ENCODE results near the gene RPL10A. TPM values are rescaled to one million over a fixed set of nuclear protein-coding genes. Genes with fewer than 3 reads are reported as not detected.

Gene RPL10A
- total RNA-seq, 8 experiments from 2014 or later: 1,372 to 2,546 (median 2,130) TPM

GRCh38 chr6:35499372-35499771 is 31.2 kb downstream of the RPL10A start:
- ATAC-seq (replicated peaks in 6 of 8): no peak
- H3K4me3 ChIP-seq: no peak overlapping the region
- WGBS, 10 experiments: 37 to 100% (median 88%) methylated on average over 2 to 4 of the region's 4 CpGs; no CpG with 5 or more reads in 4 of the 10 experiments
- H3K27ac ChIP-seq: no peak overlapping the region
- in situ Hi-C loops (cut with MboI; ENCODE audit: low pct_unique_long_range_greater_than_20kb in 2 of 9, low sequenced_read_pairs in 9 of 9, unreplicated experiment in 9 of 9): no loop called here
- H3K4me1 ChIP-seq (replicated peaks in 1 of 2): peaks cover 11 to 29% of the 10 kb centered on the region in 2 donors

DNA sequence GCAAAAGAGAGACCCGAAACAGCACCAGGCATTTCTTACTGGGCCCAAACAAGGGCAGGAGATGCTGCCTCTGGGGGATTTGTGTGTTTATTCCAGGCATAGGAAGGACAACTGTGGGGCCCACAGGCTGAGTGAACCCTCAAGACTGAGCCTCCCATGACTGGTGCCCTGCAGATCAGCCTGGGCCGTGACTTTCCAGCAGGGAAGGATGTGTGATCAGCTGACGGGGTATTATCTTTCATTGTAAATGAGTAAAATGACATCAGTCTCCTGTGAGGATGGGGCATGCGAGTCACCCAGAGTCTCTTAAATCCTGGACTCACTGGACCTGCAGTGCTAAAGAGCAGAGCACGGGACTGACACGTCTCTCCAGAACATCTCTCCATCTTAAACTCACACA is 32.6 kb downstream of the RPL10A start:
- ATAC-seq (replicated peaks in 6 of 8): peak in 6 of 8 experiments; percentile 27 to 68 (median 60)
- in situ Hi-C loops (cut with MboI; ENCODE audit: low pct_unique_long_range_greater_than_20kb in 2 of 9, low sequenced_read_pairs in 9 of 9, unreplicated experiment in 9 of 9): no loop called here
- H3K27ac ChIP-seq: no peak overlapping the region
- no peak overlapping the region for H3K4me3 ChIP-seq
- 33 to 100% (median 70%) methylated on average over 1 to 3 of the region's 6 CpGs; no CpG with 5 or more reads in 4 of the 10 experiments for WGBS, 10 experiments
- H3K4me1 ChIP-seq (replicated peaks in 1 of 2): peaks cover 8 to 19% of the 10 kb centered on the region in 2 donors

DNA sequence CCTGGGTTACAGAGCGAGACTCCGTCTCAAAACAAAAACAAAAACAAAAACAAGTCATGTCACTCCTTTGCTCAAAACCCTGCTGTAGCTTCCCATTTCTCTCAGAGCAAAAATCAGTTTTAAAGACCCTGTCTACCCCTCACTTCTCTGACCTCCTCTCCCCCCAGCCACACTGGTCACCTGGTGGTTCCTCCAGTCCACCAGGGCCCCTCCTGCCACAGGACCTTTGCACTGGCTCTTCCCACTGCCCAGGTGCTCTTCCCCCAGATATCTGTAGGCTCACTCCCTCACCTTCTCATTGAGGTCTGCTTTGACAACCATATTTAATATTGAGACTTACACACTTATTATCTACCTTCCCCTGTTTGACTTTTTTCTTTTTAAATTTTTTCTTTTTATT is 33.6 kb downstream of the RPL10A start:
- no peak overlapping the region for H3K4me3 ChIP-seq
- H3K27ac ChIP-seq: no peak overlapping the region
- 60 to 100% (median 92%) methylated on average over 2 of the region's 2 CpGs; no CpG with 5 or more reads in 4 of the 10 experiments for WGBS, 10 experiments
- ATAC-seq (replicated peaks in 6 of 8): no peak
- in situ Hi-C loops (cut with MboI; ENCODE audit: low pct_unique_long_range_greater_than_20kb in 2 of 9, low sequenced_read_pairs in 9 of 9, unreplicated experiment in 9 of 9): no loop called here
- H3K4me1 ChIP-seq (replicated peaks in 1 of 2): peaks cover 8 to 16% of the 10 kb centered on the region in 2 donors

DNA sequence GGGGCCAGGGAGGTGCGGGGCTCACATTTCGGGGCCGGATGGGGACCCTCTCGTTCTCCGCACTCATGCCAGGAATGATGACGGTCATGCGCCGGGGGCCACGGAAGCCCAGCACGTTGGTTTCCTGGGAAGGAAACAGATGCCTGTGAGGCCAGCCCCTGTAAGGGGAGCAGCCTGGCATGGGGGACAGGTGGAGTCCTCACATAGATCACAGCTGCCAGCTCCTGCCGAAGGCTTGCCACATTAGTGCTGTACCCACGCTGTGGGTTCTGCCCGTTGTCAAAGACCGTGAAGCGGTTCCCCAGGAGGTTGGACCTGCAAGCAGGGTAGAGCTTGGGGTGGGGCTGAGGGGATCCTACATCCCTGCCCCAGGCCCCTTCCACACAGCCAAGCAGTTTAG is 35.3 kb downstream of the RPL10A start:
- in situ Hi-C loops (cut with MboI; ENCODE audit: low pct_unique_long_range_greater_than_20kb in 2 of 9, low sequenced_read_pairs in 9 of 9, unreplicated experiment in 9 of 9): no loop called here
- ATAC-seq (replicated peaks in 6 of 8): no peak
- WGBS, 10 experiments: 30 to 80% (median 60%) methylated on average over 1 to 4 of the region's 15 CpGs; no CpG with 5 or more reads in 7 of the 10 experiments

GRCh38 chr6:35505999-35506412 is 37.8 kb downstream of the RPL10A start:
- ATAC-seq (replicated peaks in 6 of 8): peak in 2 of 8 experiments; percentile 15 to 56
- H3K27ac ChIP-seq: no peak overlapping the region
- 53 to 87% (median 70%) methylated on average over 3 to 4 of the region's 21 CpGs; no CpG with 5 or more reads in 7 of the 10 experiments for WGBS, 10 experiments
- H3K4me1 ChIP-seq (replicated peaks in 1 of 2): peaks cover 5% of the 10 kb centered on the region in 2 donors
- in situ Hi-C loops (cut with MboI; ENCODE audit: low pct_unique_long_range_greater_than_20kb in 2 of 9, low sequenced_read_pairs in 9 of 9, unreplicated experiment in 9 of 9): no loop called here
- no peak overlapping the region for H3K4me3 ChIP-seq

More for the DNA sequence above, 35.3 kb downstream of the RPL10A start:
- Histone ChIP-seq H3K4me3 (no peak overlapping the region), H3K4me1 (replicated peaks in 1 of 2) (peaks cover 8% of the 10 kb centered on the region in 2 donors), H3K27ac (no peak overlapping the region)

GRCh38 chr6:35506536-35506935 is 38.3 kb downstream of the RPL10A start:
- Histone ChIP-seq H3K4me1 (replicated peaks in 1 of 2) (peaks cover 3 to 6% of the 10 kb centered on the region in 2 donors), H3K4me3 (no peak overlapping the region), H3K27ac (no peak overlapping the region)
- ATAC-seq (replicated peaks in 6 of 8): no peak
- in situ Hi-C loops (cut with MboI; ENCODE audit: low pct_unique_long_range_greater_than_20kb in 2 of 9, low sequenced_read_pairs in 9 of 9, unreplicated experiment in 9 of 9): no loop called here
- 80 to 100% (median 96%) methylated on average over 1 to 3 of the region's 3 CpGs; no CpG with 5 or more reads in 2 of the 10 experiments for WGBS, 10 experiments

- no peak for ATAC-seq (replicated peaks in 6 of 8)
- Histone ChIP-seq H3K4me1 (replicated peaks in 1 of 2) (peaks cover 8 to 13% of the 10 kb centered on the region in 2 donors), H3K4me3 (no peak overlapping the region), H3K27ac (no peak overlapping the region)
- in situ Hi-C loops (cut with MboI; ENCODE audit: low pct_unique_long_range_greater_than_20kb in 2 of 9, low sequenced_read_pairs in 9 of 9, unreplicated experiment in 9 of 9): no loop called here
- 28 to 100% (median 54%) methylated on average over 1 to 2 of the region's 2 CpGs; no CpG with 5 or more reads in 5 of the 10 experiments for WGBS, 10 experiments
Measured at GRCh38 chr6:35507221-35507620, 39.0 kb downstream of the RPL10A start.

DNA sequence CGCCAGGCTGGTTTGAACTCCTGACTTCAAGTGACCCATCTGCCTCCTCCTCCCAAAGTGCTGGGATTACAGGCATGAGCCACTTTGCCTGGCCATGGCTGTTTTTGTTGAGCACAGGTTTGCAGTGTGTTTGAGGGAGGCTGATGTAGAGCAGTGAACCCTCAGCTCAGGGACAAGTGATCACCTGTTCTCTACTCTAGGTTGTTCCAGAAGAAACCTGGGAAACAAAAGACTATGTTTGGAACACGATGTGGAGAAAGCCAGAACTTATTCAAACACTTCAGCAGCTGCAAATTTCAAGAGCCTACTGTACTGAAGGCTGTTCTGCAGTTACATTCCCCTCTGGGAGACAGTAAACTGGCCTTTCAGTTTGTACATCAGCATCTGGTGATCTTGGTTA is 39.8 kb downstream of the RPL10A start:
- in situ Hi-C loops (cut with MboI; ENCODE audit: low pct_unique_long_range_greater_than_20kb in 2 of 9, low sequenced_read_pairs in 9 of 9, unreplicated experiment in 9 of 9): no loop called here
- WGBS, 10 experiments: 0 to 92% (median 60%) methylated on average over 1 to 2 of the region's 2 CpGs; no CpG with 5 or more reads in 1 of the 10 experiments
- peak in 1 of 8 experiments; percentile 39 for ATAC-seq (replicated peaks in 6 of 8)
- Histone ChIP-seq H3K4me3 (no peak overlapping the region), H3K27ac (no peak overlapping the region), H3K4me1 (replicated peaks in 1 of 2) (peaks cover 9 to 13% of the 10 kb centered on the region in 2 donors)

DNA sequence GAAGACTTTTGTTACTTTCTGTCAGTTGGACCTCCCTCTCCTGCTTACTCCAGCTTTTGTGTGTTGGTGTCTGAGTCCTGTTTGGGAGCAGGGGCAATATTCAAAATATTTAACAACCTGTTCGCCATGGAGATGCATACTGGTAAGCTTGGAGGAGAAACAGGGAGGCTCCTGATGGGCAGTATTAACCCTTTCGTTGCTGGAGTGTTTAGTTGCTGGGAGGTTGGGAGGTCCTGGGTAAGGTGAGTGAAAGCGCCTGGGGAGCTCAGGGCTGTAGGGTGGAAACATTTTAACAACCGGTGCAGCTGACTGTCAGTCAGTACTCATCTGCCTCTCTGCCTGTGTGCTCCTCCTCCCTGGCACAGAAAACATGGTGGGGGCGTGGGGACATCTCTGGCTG is 40.3 kb downstream of the RPL10A start:
- in situ Hi-C loops (cut with MboI; ENCODE audit: low pct_unique_long_range_greater_than_20kb in 2 of 9, low sequenced_read_pairs in 9 of 9, unreplicated experiment in 9 of 9): no loop called here

DNA sequence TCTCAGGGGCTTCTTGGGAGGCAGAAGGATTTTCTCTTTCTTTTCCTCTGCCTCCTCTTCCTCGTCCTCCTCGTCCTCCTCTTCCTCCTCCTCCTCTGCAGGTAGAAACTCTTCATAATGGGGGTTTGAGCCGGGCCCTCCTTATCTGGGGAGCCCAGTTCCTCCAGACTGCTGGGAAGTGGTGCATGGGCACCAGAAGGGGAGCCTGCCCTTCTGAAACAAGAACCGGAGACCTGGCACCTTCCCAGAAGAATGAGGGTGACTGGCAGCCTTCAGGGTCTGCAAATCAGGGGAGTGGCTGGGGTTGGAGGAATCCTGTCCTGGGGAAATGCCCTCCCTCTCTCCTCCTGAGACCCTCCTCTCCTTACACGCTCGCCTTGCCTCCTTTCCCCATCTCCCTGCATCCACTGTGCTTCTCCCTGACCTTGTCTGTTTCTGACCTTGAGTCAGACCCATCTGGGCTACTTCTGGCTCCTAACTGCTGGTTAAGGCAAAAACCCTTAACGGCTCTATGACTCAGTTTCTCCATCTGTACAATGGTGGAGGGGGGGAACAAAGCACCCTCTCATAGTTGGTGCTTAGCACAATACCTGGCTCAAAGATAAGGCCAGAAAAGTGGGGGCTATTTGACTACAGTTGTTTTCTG is 42.8 kb downstream of the RPL10A start:
- 30 to 100% (median 57%) methylated on average over 1 to 2 of the region's 7 CpGs; no CpG with 5 or more reads in 5 of the 10 experiments for WGBS, 10 experiments
- no peak overlapping the region for H3K4me3 ChIP-seq
- peaks cover 9 to 13% of the 10 kb centered on the region in 2 donors for H3K4me1 ChIP-seq (replicated peaks in 1 of 2)
- H3K27ac ChIP-seq: no peak overlapping the region
- in situ Hi-C loops (cut with MboI; ENCODE audit: low pct_unique_long_range_greater_than_20kb in 2 of 9, low sequenced_read_pairs in 9 of 9, unreplicated experiment in 9 of 9): no loop called here
- ATAC-seq (replicated peaks in 6 of 8): no peak

More for the DNA sequence above, 40.3 kb downstream of the RPL10A start:
- WGBS, 10 experiments: 20 to 100% (median 43%) methylated on average over 1 to 3 of the region's 5 CpGs; no CpG with 5 or more reads in 5 of the 10 experiments
- H3K27ac ChIP-seq: no peak overlapping the region
- peaks cover 9 to 13% of the 10 kb centered on the region in 2 donors for H3K4me1 ChIP-seq (replicated peaks in 1 of 2)
- no peak overlapping the region for H3K4me3 ChIP-seq
- ATAC-seq (replicated peaks in 6 of 8): peak in 2 of 8 experiments; percentile 10 to 31

- no peak overlapping the region for H3K4me3 ChIP-seq
- peaks cover 9 to 13% of the 10 kb centered on the region in 2 donors for H3K4me1 ChIP-seq (replicated peaks in 1 of 2)
Measured at GRCh38 chr6:35511562-35511941, 43.4 kb downstream of the RPL10A start.

GRCh38 chr6:35512006-35512405 is 43.8 kb downstream of the RPL10A start:
- ATAC-seq (replicated peaks in 6 of 8): peak in 3 of 8 experiments; percentile 10 to 27 (median 17)
- WGBS, 10 experiments: no CpG with 5 or more reads among the region's 26 CpGs
- Histone ChIP-seq H3K4me1 (replicated peaks in 1 of 2) (peaks cover 9 to 13% of the 10 kb centered on the region in 2 donors), H3K27ac (no peak overlapping the region), H3K4me3 (no peak overlapping the region)
- in situ Hi-C loops (cut with MboI; ENCODE audit: low pct_unique_long_range_greater_than_20kb in 2 of 9, low sequenced_read_pairs in 9 of 9, unreplicated experiment in 9 of 9): no loop called here

More at GRCh38 chr6:35511562-35511941, 43.4 kb downstream of the RPL10A start:
- peak in 3 of 8 experiments; percentile 15 to 27 (median 19) for ATAC-seq (replicated peaks in 6 of 8)
- in situ Hi-C loops (cut with MboI; ENCODE audit: low pct_unique_long_range_greater_than_20kb in 2 of 9, low sequenced_read_pairs in 9 of 9, unreplicated experiment in 9 of 9): no loop called here
- H3K27ac ChIP-seq: no peak overlapping the region
- WGBS, 10 experiments: 61% methylated on average over 6 of the region's 32 CpGs; no CpG with 5 or more reads in 9 of the 10 experiments

DNA sequence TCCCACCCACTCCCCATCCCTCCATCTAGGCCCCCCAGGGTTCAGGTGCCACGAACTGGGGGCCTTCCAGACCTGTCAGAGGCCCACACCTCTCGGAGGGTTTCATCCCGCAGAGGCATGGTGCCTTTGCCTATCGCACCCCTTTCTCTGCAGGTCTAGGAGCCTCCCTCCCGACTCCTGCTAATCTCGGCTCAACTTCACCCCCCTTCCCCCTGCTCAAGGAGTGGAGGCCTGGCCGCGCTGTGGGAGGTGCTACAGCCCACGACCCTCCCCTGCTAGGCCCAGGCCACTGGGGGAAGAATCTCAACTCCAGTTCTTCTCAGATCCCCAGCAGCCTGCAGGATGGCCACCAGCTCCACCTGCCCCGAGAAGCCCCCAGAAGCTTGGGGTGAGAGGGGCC is 44.5 kb downstream of the RPL10A start, which contains the start of gene TULP1:
Gene TULP1 (minus strand): TSS at position 157 of the 400 bp plus-strand sequence. CDS start 38 bp downstream, at position 119.
- H3K4me1 ChIP-seq (replicated peaks in 1 of 2): peaks cover 9 to 13% of the 10 kb centered on the region in 2 donors
- WGBS, 10 experiments: 50% methylated on average over 2 of the region's 10 CpGs; no CpG with 5 or more reads in 9 of the 10 experiments
- no peak within 1 kb of the TSS for H3K27ac ChIP-seq
- in situ Hi-C loops (cut with MboI; ENCODE audit: low pct_unique_long_range_greater_than_20kb in 2 of 9, low sequenced_read_pairs in 9 of 9, unreplicated experiment in 9 of 9): no loop called here
- ATAC-seq (replicated peaks in 6 of 8): no peak
- H3K4me3 ChIP-seq: no peak within 1 kb of the TSS

All from motor neuron (in vitro differentiated cells).